Tibial nerve (tissue), 4 donors: Measurements from ENCODE around the gene MIGA1.

Experiments
- EP300 ChIP-seq, 2 donors: sonication (generic); formaldehyde crosslinking; IDR thresholded peaks; one replicate each; pipeline ENCODE4 v1.6.1; 2017; ENCODE audit warnings: antibody characterized with exemption in 2 of 2, mild to moderate bottlenecking in 1 of 2
- POLR2A ChIP-seq, 2 donors: fragments of 450-650 bp; IDR thresholded peaks; one replicate each; pipeline ENCODE4 v1.6.1; 2017; ENCODE audit warnings: antibody characterized with exemption in 2 of 2, mild to moderate bottlenecking in 2 of 2, moderate library complexity in 2 of 2
- TF ChIP-seq, protein P1 (sequence below), 5 experiments: fragments of 200-600 bp in 3 of 5; fragments of 450-650 bp in 2 of 5; sonication (generic) in 3 of 5; IDR thresholded peaks; one replicate each; pipeline ENCODE4 v1.5.1; 2016 to 2019; ENCODE audit warnings: antibody characterized with exemption in 5 of 5, mild to moderate bottlenecking in 3 of 5, moderate library complexity in 2 of 5

GRCh38 chr1:77872645-77873044 is 93.2 kb downstream of the MIGA1 start:
- TF ChIP-seq POLR2A (IDR thresholded peaks at IDR 0.05) (no peak), EP300 (IDR thresholded peaks at IDR 0.05) (no peak)
- TF ChIP-seq, protein P1, sequence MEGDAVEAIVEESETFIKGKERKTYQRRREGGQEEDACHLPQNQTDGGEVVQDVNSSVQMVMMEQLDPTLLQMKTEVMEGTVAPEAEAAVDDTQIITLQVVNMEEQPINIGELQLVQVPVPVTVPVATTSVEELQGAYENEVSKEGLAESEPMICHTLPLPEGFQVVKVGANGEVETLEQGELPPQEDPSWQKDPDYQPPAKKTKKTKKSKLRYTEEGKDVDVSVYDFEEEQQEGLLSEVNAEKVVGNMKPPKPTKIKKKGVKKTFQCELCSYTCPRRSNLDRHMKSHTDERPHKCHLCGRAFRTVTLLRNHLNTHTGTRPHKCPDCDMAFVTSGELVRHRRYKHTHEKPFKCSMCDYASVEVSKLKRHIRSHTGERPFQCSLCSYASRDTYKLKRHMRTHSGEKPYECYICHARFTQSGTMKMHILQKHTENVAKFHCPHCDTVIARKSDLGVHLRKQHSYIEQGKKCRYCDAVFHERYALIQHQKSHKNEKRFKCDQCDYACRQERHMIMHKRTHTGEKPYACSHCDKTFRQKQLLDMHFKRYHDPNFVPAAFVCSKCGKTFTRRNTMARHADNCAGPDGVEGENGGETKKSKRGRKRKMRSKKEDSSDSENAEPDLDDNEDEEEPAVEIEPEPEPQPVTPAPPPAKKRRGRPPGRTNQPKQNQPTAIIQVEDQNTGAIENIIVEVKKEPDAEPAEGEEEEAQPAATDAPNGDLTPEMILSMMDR (IDR thresholded peaks at IDR 0.05): no peak
